Pancreas (tissue), 10 donors: ENCODE data around the gene LINGO4. TPM values are rescaled to one million over a fixed set of nuclear protein-coding genes. Genes with fewer than 3 reads are reported as not detected.

Source experiments
- ATAC-seq, 4 donors: fragments of 200-7000 bp; cut with Tn5 transposase; one replicate each; pipeline versions ENCODE4 v1.8.0 to v1.9.1; 2020; ENCODE audit warnings: mild to moderate bottlenecking in 4 of 4, moderate library complexity in 4 of 4
- DNase-seq, 6 donors: peaks; one replicate each; pipeline ENCODE4 v3.0.0-alpha.2; 2020
- FAIRE-seq: peaks from 2 replicates; lab custom pipeline; 2012; peaks lifted over from hg19 to GRCh38; lab: Jason Lieb, UNC
- H3K27ac ChIP-seq, 4 donors: fragments of 200-600 bp; sonication (generic); 1 replicate in 3 of 4; 2 replicates in 1 of 4; pipeline versions ENCODE4 v1.5.0 to v1.8.0; 2020
- H3K27me3 ChIP-seq, 4 donors: fragments of 200-600 bp; one replicate each; pipeline ENCODE4 v1.8.0; 2021
- H3K36me3 ChIP-seq, 3 donors: fragments of 200-600 bp; sonication (generic) in 1 of 3; one replicate each; pipeline versions ENCODE4 v1.5.0 to v1.8.0; 2020 to 2021
- H3K4me1 ChIP-seq, 3 donors: fragments of 200-600 bp; one replicate each; pipeline ENCODE4 v1.8.0; 2021
- H3K4me3 ChIP-seq, 4 donors: fragments of 200-600 bp; sonication (generic) in 2 of 4; one replicate each; pipeline versions ENCODE4 v1.5.0 to v1.8.0; 2020 to 2021
- H3K9me3 ChIP-seq, 4 donors: fragments of 200-600 bp; one replicate each; pipeline ENCODE4 v1.8.0; 2021
- CTCF ChIP-seq, 4 donors: fragments of 200-600 bp; sonication (generic) in 3 of 4; IDR thresholded peaks; one replicate each; pipeline versions ENCODE4 v1.5.0 to v1.8.0; 2021; ENCODE audit warnings: antibody characterized with exemption in 4 of 4
- whole genome bisulfite sequencing, 2 donors: extraction: QIAGEN DNeasy Blood & Tissue Kit; methylation state at CpG; one replicate each; pipeline ENCODE4 v1.1.7; 2013; 5-methylcytosine and 5-hydroxymethylcytosine counted together
- intact Hi-C, 3 donors: fragments of 100-400 bp; cut with DNase I; formaldehyde crosslinking; loops; one replicate each; pipeline versions ENCODE4 v1.11.1 to v1.14.2; 2022
- polyA plus RNA-seq, 2 donors: library from polyadenylated mRNA; stranded (reverse); fragments of 200-250 nt; gene quantifications; one replicate each; pipeline ENCODE4 v1.2.3, GENCODE V29; 2013
- total RNA-seq, 6 donors: library from RNA; stranded (reverse); fragmentation: NEBNext Ultra II Directional in 4 of 6; extraction: Animal tissue kit (Norgen Biotek cat#: 25700) in 4 of 6; gene quantifications; one replicate each; pipeline versions ENCODE4 v1.2.1 to v1.2.4, GENCODE V29; 2021 to 2023
- donor health status: healthy with polysubstance abuse.
- donor health status: DM: no; HTN: no; CAD: no; lungs with moderate emphysema.
- donor health status: DM: no; HTN: no; CAD: no.
- donor health status: control.
- donor health status: control.
- donor health status: Bipolar disorder and iron deficiency.
- donor health status: DM: yes; HTN: yes; CAD: no.
- donor health status: DM: no; HTN: no; CAD: no.
- donor health status: DM: no; HTN: no; CAD: no.
- donor health status: DM: yes; HTN: yes; CAD: no.

LINGO4 gene
- total and polyA plus RNA-seq, 8 donors = 0.15 to 0.89 (median 0.29) TPM

- Histone ChIP-seq H3K27me3 (no peaks in the 10 kb centered on the region), H3K4me3 (no peak overlapping the region), H3K4me1 (peaks cover 9 to 14% (median 12%) of the 10 kb centered on the region in 3 donors), H3K36me3 (peaks cover 0 to 68% (median 23%) of the 10 kb centered on the region in 3 donors), H3K9me3 (no peaks in the 10 kb centered on the region), H3K27ac (no peak overlapping the region)
- 85 to 96% methylated on average over 12 of the region's 12 CpGs for whole genome bisulfite sequencing, 2 donors
- FAIRE-seq = no peak
- no peak for ATAC-seq
- intact Hi-C loops = no loop called here
- peak in 2 of 6 donors; percentile 38 to 47 for DNase-seq
- TF ChIP-seq CTCF (IDR thresholded peaks at IDR 0.05) = no peak
These were observed 10.6 kb upstream of the LINGO4 start for GRCh38 chr1:151815716-151816327.

GRCh38 chr1:151814971-151815545 lies 9.8 kb upstream of the LINGO4 start:
- DNase-seq (peak in 2 of 6 donors; percentile 35 to 61), ATAC-seq (no peak), FAIRE-seq (no peak)
- Histone ChIP-seq H3K9me3 (no peaks in the 10 kb centered on the region), H3K4me1 (peaks cover 4 to 10% (median 9%) of the 10 kb centered on the region in 3 donors), H3K4me3 (no peak overlapping the region), H3K36me3 (peaks cover 0 to 69% (median 23%) of the 10 kb centered on the region in 3 donors), H3K27ac (no peak overlapping the region), H3K27me3 (no peaks in the 10 kb centered on the region)
- no peak for TF ChIP-seq CTCF (IDR thresholded peaks at IDR 0.05)
- 89 to 90% methylated on average over 8 of the region's 8 CpGs for WGBS, 2 donors
- intact Hi-C loops = no loop called here

- no peak for FAIRE-seq
- no peak for ATAC-seq
- WGBS, 2 donors = 89 to 91% methylated on average over 15 of the region's 15 CpGs
- Histone ChIP-seq H3K36me3 (peaks cover 0 to 69% (median 23%) of the 10 kb centered on the region in 3 donors), H3K27ac (no peak overlapping the region), H3K9me3 (no peaks in the 10 kb centered on the region), H3K4me3 (no peak overlapping the region), H3K27me3 (no peaks in the 10 kb centered on the region), H3K4me1 (peaks cover 0 to 16% (median 8%) of the 10 kb centered on the region in 3 donors)
- TF ChIP-seq CTCF (IDR thresholded peaks at IDR 0.05) = no peak
- intact Hi-C loops = no loop called here
- peak in 2 of 6 donors; percentile 49 to 63 for DNase-seq
These were observed 9.2 kb upstream of the LINGO4 start for GRCh38 chr1:151814426-151814825.

GRCh38 chr1:151813271-151813977 lies 8.2 kb upstream of the LINGO4 start:
- Histone ChIP-seq H3K36me3 (peaks cover 0 to 73% (median 23%) of the 10 kb centered on the region in 3 donors), H3K9me3 (no peaks in the 10 kb centered on the region), H3K27ac (no peak overlapping the region), H3K27me3 (no peaks in the 10 kb centered on the region), H3K4me3 (no peak overlapping the region), H3K4me1 (peaks cover 0 to 18% (median 11%) of the 10 kb centered on the region in 3 donors)
- 81 to 84% methylated on average over 12 of the region's 12 CpGs for WGBS, 2 donors
- intact Hi-C loops = no loop called here
- no peak for TF ChIP-seq CTCF (IDR thresholded peaks at IDR 0.05)
- FAIRE-seq (no peak), ATAC-seq (no peak), DNase-seq (peak in 2 of 6 donors; percentile 25 to 30)
